ENCODE data around the gene POLH. TPM values are rescaled to one million over a fixed set of nuclear protein-coding genes. Genes with fewer than 3 reads are reported as not detected.

POLH gene
- total and polyA plus RNA-seq, 2 experiments from 2014 or later = 5.1 to 7.4 TPM

DNA sequence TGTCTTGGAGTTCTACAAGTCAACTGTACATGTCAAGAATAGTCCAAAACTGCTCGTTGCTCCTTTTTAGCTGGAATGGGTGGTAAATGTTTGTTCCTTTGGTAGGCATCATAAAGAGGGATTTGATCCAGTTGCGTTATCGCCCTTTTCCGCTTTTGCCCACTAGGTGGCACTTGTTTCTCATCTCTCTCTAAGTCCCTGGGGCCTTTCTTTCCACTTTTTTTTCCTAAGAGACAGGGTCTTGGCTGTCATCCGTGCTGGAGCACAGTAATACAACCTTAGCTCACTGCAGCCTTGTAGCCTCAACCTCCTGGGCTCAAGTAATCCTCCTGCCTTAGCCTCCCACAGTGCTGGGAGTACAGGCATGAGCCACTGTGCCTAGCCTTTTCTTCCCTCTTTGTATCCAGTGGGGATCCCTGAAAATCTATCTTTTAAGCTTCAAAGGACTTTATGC lies 32.4 kb downstream of the POLH start:
- Histone ChIP-seq H4K20me1 (ENCODE audit: insufficient read depth, poor library complexity, severe bottlenecking) (no peaks in the 10 kb centered on the region), H3K4me1 (ENCODE audit: insufficient read depth) (no peaks in the 10 kb centered on the region), H3K4me2 (no peak overlapping the region), H3K27me3 (no peaks in the 10 kb centered on the region), H2AFZ (no peak overlapping the region), H3K4me3 (no peak overlapping the region), H3K79me2 (no peaks in the 10 kb centered on the region), H3K36me3 (replicated peaks; ENCODE audit: insufficient read depth, low read depth) (no peaks in the 10 kb centered on the region), H3K9me3 (ENCODE audit: low read depth) (no peaks in the 10 kb centered on the region), H3K9me2 (replicated peaks; ENCODE audit: insufficient read depth) (no peaks in the 10 kb centered on the region), H3K27ac (no peak overlapping the region)
- WGBS (ENCODE audit: low lambda C conversion rate, missing lambda C conversion rate) = 5% methylated on average over 5 of the region's 5 CpGs
- no peak for TF ChIP-seq EZH2phosphoT487 (IDR thresholded peaks at IDR 0.05; ENCODE audit: low read depth, severe bottlenecking, unreplicated experiment)
- TF ChIP-seq, protein P1, sequence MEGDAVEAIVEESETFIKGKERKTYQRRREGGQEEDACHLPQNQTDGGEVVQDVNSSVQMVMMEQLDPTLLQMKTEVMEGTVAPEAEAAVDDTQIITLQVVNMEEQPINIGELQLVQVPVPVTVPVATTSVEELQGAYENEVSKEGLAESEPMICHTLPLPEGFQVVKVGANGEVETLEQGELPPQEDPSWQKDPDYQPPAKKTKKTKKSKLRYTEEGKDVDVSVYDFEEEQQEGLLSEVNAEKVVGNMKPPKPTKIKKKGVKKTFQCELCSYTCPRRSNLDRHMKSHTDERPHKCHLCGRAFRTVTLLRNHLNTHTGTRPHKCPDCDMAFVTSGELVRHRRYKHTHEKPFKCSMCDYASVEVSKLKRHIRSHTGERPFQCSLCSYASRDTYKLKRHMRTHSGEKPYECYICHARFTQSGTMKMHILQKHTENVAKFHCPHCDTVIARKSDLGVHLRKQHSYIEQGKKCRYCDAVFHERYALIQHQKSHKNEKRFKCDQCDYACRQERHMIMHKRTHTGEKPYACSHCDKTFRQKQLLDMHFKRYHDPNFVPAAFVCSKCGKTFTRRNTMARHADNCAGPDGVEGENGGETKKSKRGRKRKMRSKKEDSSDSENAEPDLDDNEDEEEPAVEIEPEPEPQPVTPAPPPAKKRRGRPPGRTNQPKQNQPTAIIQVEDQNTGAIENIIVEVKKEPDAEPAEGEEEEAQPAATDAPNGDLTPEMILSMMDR (IDR thresholded peaks at IDR 0.05; ENCODE audit: poor library complexity) = peak; percentile 77
- peak; percentile 87 for DNase-seq (ENCODE audit: low spot score)

DNA sequence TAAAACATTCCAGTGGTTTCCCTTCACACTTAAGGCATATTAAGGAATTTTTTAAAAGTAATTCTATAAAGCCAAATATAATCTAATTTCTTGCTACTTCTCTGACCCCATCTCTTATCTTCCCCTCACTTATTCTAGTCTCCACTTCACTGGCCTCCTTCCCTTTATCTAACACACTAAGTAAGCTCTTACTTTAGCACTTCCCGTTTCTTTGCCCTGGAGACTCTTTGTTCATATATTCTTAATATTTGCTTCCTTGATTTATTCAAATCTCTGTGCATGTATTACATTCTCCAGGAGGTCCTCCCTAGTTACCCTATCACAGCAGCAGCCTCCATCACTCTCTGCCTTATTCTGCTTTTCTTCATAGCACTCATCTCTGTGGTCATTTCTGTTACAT lies 32.8 kb downstream of the POLH start:
- H3K4me2 ChIP-seq = no peak overlapping the region
- no peaks in the 10 kb centered on the region for H3K79me2 ChIP-seq
- no peak overlapping the region for H2AFZ ChIP-seq
- no peak overlapping the region for H3K27ac ChIP-seq
- no peak for DNase-seq (ENCODE audit: low spot score)
- no peaks in the 10 kb centered on the region for H3K9me2 ChIP-seq (replicated peaks; ENCODE audit: insufficient read depth)
- 85% methylated on average over 1 of the region's 1 CpG for WGBS (ENCODE audit: low lambda C conversion rate, missing lambda C conversion rate)
- H3K4me3 ChIP-seq = no peak overlapping the region
- H3K36me3 ChIP-seq (replicated peaks; ENCODE audit: insufficient read depth, low read depth) = no peaks in the 10 kb centered on the region
- H3K9me3 ChIP-seq (ENCODE audit: low read depth) = no peaks in the 10 kb centered on the region
- H4K20me1 ChIP-seq (ENCODE audit: insufficient read depth, poor library complexity, severe bottlenecking) = no peaks in the 10 kb centered on the region
- no peaks in the 10 kb centered on the region for H3K27me3 ChIP-seq
- TF ChIP-seq, protein P1 (IDR thresholded peaks at IDR 0.05; ENCODE audit: poor library complexity) = no peak
- no peak for TF ChIP-seq EZH2phosphoT487 (IDR thresholded peaks at IDR 0.05; ENCODE audit: low read depth, severe bottlenecking, unreplicated experiment)
- no peak for TF ChIP-seq EZH2 (IDR thresholded peaks at IDR 0.05; ENCODE audit: borderline replicate concordance)
- no peaks in the 10 kb centered on the region for H3K4me1 ChIP-seq (ENCODE audit: insufficient read depth)

DNA sequence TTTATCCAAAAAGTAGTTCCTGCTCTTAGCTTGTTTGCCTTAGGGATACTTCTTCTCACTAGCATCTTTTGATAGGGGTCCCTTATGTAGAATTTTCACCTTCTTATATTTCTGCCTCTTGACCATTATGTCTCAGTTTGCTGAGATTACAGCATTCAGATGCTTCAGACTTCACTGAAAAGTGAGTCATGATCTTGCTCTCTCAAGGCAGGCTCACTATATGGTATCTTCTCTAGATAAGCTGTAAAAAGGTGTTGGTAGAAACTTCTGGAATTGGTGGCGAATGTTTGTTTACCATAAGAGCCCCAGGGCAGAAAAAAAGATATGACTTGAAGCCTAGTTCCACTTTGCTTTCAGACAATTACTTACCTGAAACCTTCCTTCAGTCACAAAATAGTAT lies 33.4 kb downstream of the POLH start:
- no peaks in the 10 kb centered on the region for H3K36me3 ChIP-seq (replicated peaks; ENCODE audit: insufficient read depth, low read depth)

More for the DNA sequence above, 33.4 kb downstream of the POLH start:
- Histone ChIP-seq H3K4me2 (no peak overlapping the region), H3K9me3 (ENCODE audit: low read depth) (no peaks in the 10 kb centered on the region), H3K27me3 (no peaks in the 10 kb centered on the region), H3K27ac (no peak overlapping the region), H3K9me2 (replicated peaks; ENCODE audit: insufficient read depth) (no peaks in the 10 kb centered on the region), H3K4me3 (no peak overlapping the region), H2AFZ (no peak overlapping the region), H3K4me1 (ENCODE audit: insufficient read depth) (no peaks in the 10 kb centered on the region), H3K79me2 (no peaks in the 10 kb centered on the region), H4K20me1 (ENCODE audit: insufficient read depth, poor library complexity, severe bottlenecking) (no peaks in the 10 kb centered on the region)
- peak; percentile 26 for DNase-seq (ENCODE audit: low spot score)
- no peak for TF ChIP-seq EZH2phosphoT487 (IDR thresholded peaks at IDR 0.05; ENCODE audit: low read depth, severe bottlenecking, unreplicated experiment)
- TF ChIP-seq, protein P1 (IDR thresholded peaks at IDR 0.05; ENCODE audit: poor library complexity) = no peak
- 62% methylated on average over 1 of the region's 1 CpG for WGBS (ENCODE audit: low lambda C conversion rate, missing lambda C conversion rate)

All from hepatocyte (in vitro differentiated cells).